ENCODE results near the gene RAX.

Gene RAX

DNA sequence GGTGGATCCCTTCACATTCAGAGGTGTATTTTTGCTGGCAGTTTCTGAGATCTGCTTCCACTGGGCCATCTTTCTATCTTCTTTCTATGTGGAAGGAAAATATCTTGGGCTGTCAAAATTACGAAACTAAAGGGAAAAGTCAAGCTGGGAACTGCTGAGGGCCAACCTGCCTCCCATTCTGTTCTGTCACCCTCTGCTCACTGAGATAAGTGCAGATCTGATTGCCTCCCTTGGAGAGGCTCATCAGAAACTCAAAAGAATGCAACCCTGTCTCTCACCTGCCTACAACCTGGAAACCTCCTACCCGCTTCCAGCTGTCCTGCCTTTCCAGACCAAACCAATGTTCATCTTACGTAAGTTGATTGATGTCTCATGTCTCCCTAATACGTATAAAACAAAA lies 26.5 kb downstream of the RAX start:
- DNase-seq (ENCODE audit: low spot score): no peak

DNA sequence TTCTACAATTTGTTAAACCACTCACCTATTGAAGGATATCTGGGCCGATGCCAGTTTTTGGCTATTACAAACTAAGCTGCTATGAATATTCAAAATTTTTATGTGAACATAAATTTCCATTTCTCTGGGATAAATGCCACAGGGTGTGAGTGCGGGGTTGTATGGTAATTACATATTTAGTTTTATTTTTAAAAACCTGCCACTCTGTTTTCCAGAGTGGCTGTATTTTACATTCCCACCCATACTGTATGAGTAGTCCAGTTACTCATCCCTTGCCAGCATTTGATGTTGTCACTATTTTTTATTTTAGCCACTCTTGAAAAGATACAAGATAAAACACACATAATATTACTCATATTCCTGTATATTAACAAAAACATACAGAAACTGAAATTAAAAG lies 30.3 kb downstream of the RAX start:
- DNase-seq (ENCODE audit: low spot score): no peak

DNA sequence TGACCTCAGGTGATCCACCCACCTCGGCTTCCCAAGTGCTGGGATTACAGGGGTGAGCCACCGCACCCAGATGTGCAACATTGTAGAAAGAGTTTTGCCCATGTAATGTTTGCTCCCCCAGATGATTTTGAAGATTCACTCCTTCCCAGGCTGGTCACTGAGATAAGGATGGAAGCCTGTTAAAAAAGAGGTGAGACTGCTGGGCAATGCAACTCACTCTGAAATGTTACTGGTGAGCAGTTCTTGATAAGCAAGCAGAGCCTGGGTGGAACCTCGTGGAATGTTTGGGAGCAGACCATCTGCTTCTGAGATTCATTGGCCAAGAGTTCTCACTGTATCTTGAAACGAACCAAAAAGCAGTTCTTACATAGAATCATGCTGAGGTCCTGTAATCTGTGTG lies 33.6 kb downstream of the RAX start:
- no peak for DNase-seq (ENCODE audit: low spot score)

DNA sequence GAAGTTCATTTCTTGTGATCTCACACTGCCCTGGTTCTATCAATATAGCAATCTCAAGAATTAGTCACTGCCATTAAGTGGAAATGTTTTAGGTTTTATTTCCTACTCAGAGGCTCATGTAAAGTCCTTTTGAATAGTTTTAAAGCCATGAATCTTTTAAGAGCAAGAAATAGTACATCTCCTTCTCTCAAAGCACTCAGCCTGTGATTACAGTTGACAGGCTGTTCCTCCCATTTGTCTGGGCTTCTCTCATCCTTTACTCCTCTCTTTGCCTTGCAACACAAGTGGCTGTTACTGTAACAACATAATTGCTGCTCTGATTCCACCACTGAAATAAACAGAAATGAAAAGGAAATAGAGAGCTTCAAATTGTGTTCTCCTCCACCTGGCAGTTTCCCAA lies 34.9 kb downstream of the RAX start:
- DNase-seq (ENCODE audit: low spot score): no peak

DNA sequence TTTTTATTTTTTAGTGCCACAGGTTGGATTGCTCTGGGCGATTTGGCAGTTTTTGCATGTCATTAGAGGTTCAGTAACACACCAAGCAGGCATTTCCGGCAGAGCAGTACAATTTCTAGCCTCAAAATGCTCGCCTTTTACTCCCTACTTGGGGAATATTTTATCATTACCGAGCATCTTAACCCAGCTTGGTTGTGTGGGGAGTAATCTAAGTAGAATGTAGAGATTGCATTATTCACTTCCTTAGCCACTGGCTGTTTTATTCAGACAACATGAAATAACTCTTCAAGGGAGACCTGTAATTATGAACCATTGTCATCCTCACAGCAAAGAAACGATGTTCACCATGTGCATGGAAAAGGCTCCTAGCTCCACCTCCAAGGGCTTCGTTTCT lies 40.2 kb downstream of the RAX start:
- DNase-seq (ENCODE audit: low spot score): no peak

DNA sequence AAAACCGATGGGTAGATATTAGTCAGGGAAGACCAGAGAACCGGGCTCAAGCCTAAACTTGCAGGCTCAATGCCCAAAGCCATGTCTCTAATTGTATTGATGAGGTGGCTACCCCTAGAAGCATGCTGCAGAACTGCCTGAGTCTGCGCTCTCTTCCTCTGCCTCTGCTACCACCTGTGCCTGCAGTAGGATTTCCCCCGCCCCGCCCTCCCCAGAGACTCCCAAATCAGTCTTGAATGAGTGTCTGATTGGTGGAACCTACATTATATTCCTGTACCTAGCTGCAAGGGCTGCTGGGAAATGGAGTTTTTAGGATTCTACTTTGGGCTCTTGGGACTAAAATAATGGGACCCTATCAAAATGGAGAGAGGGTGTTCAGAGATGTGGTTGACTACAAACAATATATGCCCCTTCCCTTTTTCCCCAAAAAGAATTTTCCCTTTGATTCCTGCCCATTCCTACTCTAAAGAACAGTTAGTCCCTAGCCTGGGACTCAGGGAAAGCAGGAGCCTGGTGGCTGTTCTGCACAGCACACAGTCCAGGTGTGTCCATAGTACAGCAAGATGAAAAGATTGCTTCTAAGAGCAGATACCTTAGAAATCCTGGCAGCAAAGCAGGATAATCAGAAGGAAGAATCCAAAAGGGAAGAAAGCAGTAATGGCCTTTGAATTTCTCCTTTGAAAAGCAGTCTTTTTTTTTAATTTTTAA lies 40.8 kb downstream of the RAX start:
- DNase-seq (ENCODE audit: low spot score): no peak

DNA sequence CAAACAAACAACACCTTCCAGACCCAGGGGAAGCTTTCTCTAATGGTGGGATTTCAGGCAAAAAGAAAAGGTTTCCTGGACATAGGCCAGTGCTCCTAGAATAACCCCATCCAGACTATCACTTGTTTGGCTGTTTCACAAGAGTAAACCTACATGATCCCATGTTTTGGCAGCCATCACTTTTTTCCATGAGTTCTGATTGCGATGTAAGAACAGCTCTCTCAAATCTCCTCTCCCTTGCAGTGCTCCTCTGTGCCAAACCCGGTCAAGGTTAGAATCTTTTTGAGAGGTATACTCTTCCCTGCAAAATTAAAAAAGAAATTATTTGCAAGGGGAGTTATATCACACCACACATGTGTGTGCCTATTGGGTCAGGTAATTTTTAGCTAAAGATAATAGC lies 41.4 kb downstream of the RAX start:
- DNase-seq (ENCODE audit: low spot score): no peak

DNA sequence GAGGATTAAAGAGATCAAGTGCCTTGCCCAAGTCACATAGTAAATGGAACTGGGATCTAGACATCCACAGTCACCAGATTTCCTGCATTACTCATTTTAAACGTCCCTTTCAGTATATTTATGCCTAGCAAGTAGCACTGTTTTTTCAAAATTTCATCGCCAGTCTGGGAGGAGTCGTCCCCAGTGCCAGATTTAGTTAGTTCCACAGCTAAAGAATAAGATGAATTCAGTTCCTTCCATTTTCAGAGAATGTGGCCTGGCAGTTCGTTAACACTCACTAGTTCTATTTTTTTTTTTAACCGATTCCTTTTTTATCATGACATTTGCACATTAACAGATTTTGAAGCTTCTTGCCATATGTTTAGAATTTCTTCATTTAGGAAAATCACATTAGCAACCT lies 42.1 kb downstream of the RAX start:
- DNase-seq (ENCODE audit: low spot score): no peak

DNA sequence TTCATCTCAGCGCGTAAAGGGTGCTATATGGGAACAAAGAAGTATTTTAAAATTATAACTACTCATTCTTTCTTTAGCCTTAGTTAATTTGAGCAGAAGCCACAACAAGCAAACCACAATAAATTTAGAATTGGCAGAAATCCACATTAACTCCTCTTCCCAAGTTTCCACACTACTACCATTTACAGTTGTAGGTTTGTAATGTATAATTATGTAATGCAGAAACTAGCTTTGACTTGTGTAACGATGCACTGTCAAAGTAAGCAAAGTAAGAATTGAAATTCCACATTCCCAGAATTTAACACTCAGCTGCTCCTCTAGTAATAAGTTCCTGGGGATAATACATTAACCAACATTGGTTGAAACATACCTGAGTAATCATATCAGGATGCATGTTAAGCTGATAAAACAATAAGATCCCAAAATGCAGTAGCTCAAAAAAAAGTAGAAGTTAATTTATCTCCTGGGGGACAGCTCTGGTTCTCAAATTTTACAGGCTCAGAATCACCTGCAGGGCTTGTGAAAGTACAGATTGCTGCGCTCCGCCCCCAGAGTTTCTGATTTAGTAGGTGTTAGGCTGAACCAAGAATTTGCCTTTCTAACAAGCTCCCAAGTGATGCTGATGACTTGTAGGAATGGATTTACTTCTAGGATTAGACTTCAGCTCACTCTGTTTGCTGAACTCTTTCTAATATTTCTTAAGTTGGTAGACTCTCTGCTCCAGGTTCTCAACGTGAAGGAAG lies 43.4 kb downstream of the RAX start:
- DNase-seq (ENCODE audit: low spot score): no peak

DNA sequence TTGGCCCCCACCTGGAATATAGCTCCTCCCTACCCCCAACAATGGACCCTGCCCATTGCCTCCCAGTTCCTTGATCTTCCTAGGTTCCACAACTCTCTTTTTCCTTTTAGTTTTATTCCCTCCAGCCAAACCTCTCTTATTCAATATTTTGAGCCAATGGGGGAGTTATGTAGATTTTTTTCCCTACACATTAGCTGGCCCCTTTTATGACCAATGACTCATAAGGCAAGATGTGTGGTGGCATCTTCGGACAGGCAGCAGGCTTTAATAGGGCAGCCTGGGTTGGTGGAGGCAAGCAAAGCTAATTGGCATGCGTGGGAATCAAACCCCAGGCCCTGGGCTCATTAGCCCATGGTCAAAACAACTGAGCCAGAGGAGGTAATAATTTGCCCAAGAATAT lies 44.1 kb downstream of the RAX start:
- no peak for DNase-seq (ENCODE audit: low spot score)

DNA sequence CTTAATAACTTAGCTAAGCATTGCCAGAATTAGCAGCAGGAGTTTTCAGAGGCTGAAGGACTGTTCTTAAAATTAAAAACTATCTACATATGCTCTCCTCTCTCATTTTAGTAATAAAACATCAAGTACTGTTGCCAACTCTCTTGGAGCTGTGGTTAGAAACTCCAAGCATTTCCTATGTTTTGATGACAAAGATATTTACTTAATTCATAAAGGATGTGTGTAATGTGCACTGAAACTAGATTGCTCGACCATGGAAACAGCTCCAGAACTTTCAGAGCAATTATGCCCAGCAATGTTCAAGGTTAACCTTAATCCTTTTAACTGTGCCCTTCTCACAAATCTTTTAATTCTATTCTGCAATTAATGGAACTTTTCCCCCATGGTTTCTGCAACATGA lies 44.9 kb downstream of the RAX start:
- DNase-seq (ENCODE audit: low spot score): no peak

DNA sequence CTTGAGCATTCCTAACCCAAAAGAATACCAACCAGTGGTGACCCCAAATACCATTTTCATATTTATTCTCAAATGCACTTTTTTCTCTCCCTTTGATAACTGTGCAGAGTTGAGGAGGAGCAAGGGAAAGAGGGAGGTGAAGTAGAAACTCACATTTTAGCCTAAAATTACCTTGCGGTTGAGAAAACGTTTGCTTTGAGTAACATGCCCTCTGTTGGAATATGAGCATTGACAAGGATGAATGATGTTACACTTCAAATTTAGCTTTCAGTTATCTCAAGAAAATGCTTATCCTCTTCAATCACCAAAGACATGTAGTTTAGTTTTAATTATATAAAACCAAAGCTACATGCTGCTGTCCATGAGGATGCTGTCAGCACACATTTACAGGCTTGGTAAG lies 50.9 kb downstream of the RAX start:
- DNase-seq (ENCODE audit: low spot score): no peak

DNA sequence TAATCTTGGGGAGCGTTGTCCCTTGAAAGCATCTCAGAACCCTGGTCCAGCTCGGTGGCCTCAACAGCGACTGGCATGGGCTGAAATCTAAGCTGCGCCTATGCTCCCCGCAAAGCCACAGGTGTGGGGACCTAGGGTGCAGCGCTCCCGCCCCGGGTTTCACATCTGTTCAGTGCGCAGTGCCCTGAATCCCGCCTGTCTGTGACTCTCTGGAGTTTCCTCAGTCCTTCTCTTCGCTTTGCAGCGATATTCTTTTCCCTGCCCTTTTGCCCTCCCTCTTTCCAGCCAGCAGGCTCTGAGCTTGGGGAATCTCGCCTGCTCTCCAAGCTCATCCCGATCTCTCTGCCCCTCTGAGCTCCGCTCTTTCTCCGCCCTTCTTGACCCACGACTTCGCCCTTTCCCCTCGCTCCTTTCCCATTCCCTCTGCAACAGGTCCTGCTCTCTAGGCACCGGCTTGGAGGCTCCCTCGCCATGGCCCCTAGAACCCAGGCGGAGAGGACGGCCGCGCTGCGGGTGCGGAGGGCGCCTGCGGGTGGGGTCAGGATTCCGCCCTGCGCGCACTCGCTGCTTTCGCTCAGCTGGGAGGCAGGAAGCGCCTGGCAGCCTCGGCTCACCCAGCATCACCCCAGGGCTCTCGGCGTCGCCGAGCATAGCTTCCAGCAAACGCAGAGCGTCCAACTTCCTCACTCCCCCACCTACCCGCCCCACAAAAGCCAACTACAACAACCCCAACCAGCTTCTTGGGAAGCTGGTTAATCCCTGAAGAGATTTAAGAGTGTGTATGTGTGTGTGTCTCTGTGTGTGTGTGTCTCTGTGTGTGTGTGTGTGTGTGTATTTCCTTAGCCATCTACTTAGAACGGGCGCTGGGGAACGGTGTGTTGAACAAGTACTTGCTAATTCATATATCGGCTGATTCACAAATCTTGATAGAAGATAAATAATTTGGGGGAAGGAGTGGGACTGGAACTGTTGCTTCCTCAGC lies 52.2 kb downstream of the RAX start:
- no peak for DNase-seq (ENCODE audit: low spot score)

DNA sequence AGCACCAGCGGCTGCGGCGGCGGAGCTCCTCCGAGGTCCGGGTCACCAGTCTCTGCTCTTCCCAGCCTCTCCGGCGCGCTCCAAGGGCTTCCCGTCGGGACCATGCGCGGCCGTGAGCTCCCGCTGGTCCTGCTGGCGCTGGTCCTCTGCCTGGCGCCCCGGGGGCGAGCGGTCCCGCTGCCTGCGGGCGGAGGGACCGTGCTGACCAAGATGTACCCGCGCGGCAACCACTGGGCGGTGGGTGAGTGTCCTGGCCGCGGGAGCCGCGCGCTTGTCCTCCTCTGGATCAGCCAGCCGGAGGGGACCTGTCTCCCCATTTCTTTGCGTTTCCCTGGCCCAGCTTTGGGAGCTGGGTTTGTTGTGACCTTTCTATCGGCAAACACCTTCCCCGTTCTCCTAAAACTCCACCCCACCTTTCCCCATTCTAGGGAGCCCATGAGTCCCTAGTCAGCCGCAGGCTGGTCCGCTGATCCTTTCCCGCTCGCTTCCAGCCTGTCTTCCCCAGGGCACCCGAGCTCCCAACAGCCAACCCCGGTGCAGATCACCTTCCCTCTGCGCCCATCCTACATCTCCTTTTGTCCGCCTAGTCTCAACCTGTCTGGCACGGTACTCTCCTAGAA lies 53.0 kb downstream of the RAX start:
- no peak for DNase-seq (ENCODE audit: low spot score)

DNA sequence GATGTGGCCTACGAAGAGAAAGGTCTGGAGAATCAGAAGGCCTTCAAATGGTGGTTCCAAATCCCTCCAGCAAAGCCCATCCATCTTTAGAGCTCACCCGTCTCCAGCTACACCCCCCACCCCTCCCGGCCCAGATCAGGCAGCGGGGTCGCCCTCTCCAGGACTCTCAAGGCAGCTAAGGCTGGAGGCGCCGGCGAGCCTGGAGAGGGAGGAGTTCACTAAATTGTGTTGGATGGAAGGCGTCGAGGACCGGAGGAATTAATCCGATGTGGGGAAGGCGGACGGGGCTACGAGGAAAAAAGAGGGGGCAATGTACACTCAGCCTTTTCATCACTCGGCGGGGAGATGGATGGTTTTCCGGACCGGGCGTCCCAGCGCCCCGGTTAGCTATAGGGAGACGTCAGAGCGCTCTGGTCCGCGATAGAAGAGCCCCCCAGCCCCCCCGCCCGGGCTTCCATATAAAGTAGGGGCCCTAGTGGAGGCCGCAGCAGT lies 53.5 kb downstream of the RAX start, which contains the start of gene GRP:
GRP (plus strand) TSS at position 487 of the 492 bp plus-strand sequence. CDS start 108 bp downstream, outside the sequence.
- DNase-seq (ENCODE audit: low spot score): no peak

DNA sequence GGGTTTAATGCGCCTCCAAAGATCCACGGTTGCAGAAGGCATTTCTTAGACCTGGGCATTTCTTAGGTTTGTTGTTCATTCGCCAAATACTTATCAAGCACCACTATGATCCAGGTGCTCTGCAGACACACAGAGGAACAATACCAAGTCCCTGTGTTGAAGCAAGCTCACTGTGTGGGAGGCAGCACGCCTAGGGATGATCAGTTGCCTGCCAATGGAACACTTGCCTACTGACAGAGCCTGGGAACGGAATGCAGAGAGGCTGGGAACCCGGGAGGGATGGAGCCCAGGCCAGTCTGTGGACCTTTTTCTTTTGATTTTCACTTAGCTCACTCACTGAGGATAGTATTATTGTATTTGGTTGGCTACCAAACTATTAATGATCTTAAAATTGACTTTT lies 55.2 kb downstream of the RAX start:
- no peak for DNase-seq (ENCODE audit: low spot score)

All from LoVo (cell line).